GM23248 (cell line): ENCODE measurements around the gene BCL2A1. TPM values are rescaled to one million over a fixed set of nuclear protein-coding genes. Genes with fewer than 3 reads are reported as not detected.
A peak's percentile ranks its signal among the peaks of the same experiment; 100 is the strongest.
"Not testable (repeated sequence)": the region's sequence is repeated elsewhere in the genome, so short reads cannot be mapped to it uniquely, and the experiment has no call there.

Experiments used
- DNase-seq: peaks from one replicate; pipeline ENCODE4 v3.0.0-alpha.2; 2015
- H2AFZ ChIP-seq: fragments of 200-600 bp; sonication (generic); 2 replicates; pipeline ENCODE4 v1.6.1; 2016; ENCODE audit warnings: antibody characterized with exemption
- H3F3A ChIP-seq: fragments of 200-600 bp; sonication (generic); 2 replicates; pipeline ENCODE4 v1.6.1; 2016; ENCODE audit warnings: mild to moderate bottlenecking, antibody characterized with exemption, mixed run types; ENCODE audit not compliant: insufficient read depth
- H3K27ac ChIP-seq: fragments of 200-600 bp; sonication (generic); 2 replicates; pipeline ENCODE4 v1.5.1; 2016; ENCODE audit warnings: mild to moderate bottlenecking
- H3K27me3 ChIP-seq: fragments of 200-600 bp; sonication (generic); replicated peaks from 2 replicates; pipeline ENCODE4 v1.6.1; 2016; ENCODE audit warnings: mild to moderate bottlenecking; ENCODE audit not compliant: insufficient read depth
- H3K36me3 ChIP-seq: fragments of 200-600 bp; sonication (generic); 2 replicates; pipeline ENCODE4 v1.6.1; 2016; ENCODE audit warnings: low read depth, mild to moderate bottlenecking
- H3K4me1 ChIP-seq: fragments of 200-600 bp; sonication (generic); 2 replicates; pipeline ENCODE4 v1.6.1; 2016; ENCODE audit warnings: mild to moderate bottlenecking; ENCODE audit not compliant: insufficient read depth
- H3K4me2 ChIP-seq: fragments of 200-600 bp; sonication (generic); one replicate; pipeline ENCODE4 v1.6.1; 2016; ENCODE audit warnings: mild to moderate bottlenecking; ENCODE audit not compliant: unreplicated experiment
- H3K4me3 ChIP-seq: fragments of 200-600 bp; sonication (generic); 2 replicates; pipeline ENCODE4 v1.5.1; 2016; ENCODE audit warnings: mild to moderate bottlenecking
- H3K79me2 ChIP-seq: fragments of 200-600 bp; sonication (generic); 2 replicates; pipeline ENCODE4 v1.6.1; 2016; ENCODE audit warnings: mild to moderate bottlenecking; ENCODE audit not compliant: insufficient read depth
- H3K9ac ChIP-seq: fragments of 200-600 bp; sonication (generic); 2 replicates; pipeline ENCODE4 v1.6.1; 2016; ENCODE audit warnings: mild to moderate bottlenecking
- H3K9me2 ChIP-seq: fragments of 200-600 bp; sonication (generic); 2 replicates; pipeline ENCODE4 v1.6.1; 2016; ENCODE audit warnings: mixed run types, mild to moderate bottlenecking, moderate library complexity; ENCODE audit not compliant: insufficient read depth
- H3K9me3 ChIP-seq: fragments of 200-600 bp; sonication (generic); one replicate; pipeline ENCODE4 v1.6.1; 2017; ENCODE audit warnings: low read depth
- H4K20me1 ChIP-seq: fragments of 200-600 bp; sonication (generic); 2 replicates; pipeline ENCODE4 v1.6.0; 2016; ENCODE audit not compliant: insufficient read depth
- EZH2 ChIP-seq: fragments of 200-600 bp; sonication (generic); IDR thresholded peaks from 2 replicates; pipeline ENCODE4 v1.6.1; 2018; ENCODE audit warnings: antibody characterized with exemption, mild to moderate bottlenecking; ENCODE audit not compliant: insufficient read depth, poor library complexity, severe bottlenecking
- EZH2phosphoT487 ChIP-seq: fragments of 200-600 bp; sonication (generic); IDR thresholded peaks from 2 replicates; pipeline ENCODE4 v1.6.1; 2018; ENCODE audit warnings: antibody characterized with exemption, moderate library complexity, mild to moderate bottlenecking, low read depth; ENCODE audit not compliant: insufficient read depth
- WGBS, 2 experiments: methylation state at CpG; one replicate each; pipeline ENCODE4 v1.1.6; 2015 to 2017; ENCODE audit warnings: low lambda C conversion rate in 2 of 2, low coverage in 1 of 2; ENCODE audit errors: missing lambda C conversion rate in 2 of 2; 5-methylcytosine and 5-hydroxymethylcytosine counted together
- in situ Hi-C: fragments of 300-500 bp; cut with MboI; formaldehyde crosslinking; loops from 2 replicates; pipeline ENCODE4 v1.15.0; 2020
- polyA plus RNA-seq: library from polyadenylated mRNA; unstranded; fragments of >200 nt; fragmentation: Nextera tagmentation; extraction: Ambion mirVana; gene quantifications from 2 replicates; pipeline ENCODE4 v1.2.1, GENCODE V29; 2016
- total RNA-seq: library from RNA; depleted of rRNA; stranded (reverse); fragments of >200 nt; shearing (Covaris generic); gene quantifications from 2 replicates; pipeline ENCODE4 v1.2.3, GENCODE V29; 2014

The BCL2A1 gene
- total and polyA plus RNA-seq, 2 experiments from 2014 or later = 1.0 TPM; not detected in 1

GRCh38 chr15:79942741-79943481, 28.1 kb downstream of the BCL2A1 start:
- peak overlapping the region; percentile 31 for H3K4me2 ChIP-seq

GRCh38 chr15:79939399-79939798, 31.6 kb downstream of the BCL2A1 start:
- no peaks in the 10 kb centered on the region for H4K20me1 ChIP-seq
- no peak overlapping the region for H2AFZ ChIP-seq
- H3K4me2 ChIP-seq = no peak overlapping the region
- no peaks in the 10 kb centered on the region for H3K36me3 ChIP-seq
- no peak overlapping the region for H3K27ac ChIP-seq
- no peak overlapping the region for H3K9ac ChIP-seq
- H3F3A ChIP-seq = peaks cover 18% of the 10 kb centered on the region
- H3K9me3 ChIP-seq = no peaks in the 10 kb centered on the region
- H3K27me3 ChIP-seq = no peaks in the 10 kb centered on the region
- H3K4me3 ChIP-seq = no peak overlapping the region
- no peaks in the 10 kb centered on the region for H3K79me2 ChIP-seq
- no peaks in the 10 kb centered on the region for H3K9me2 ChIP-seq
- TF ChIP-seq EZH2 = no peak
- peaks cover 21% of the 10 kb centered on the region for H3K4me1 ChIP-seq
- WGBS, 2 experiments = 73 to 78% methylated on average over 4 of the region's 4 CpGs
- DNase-seq = no peak
- in situ Hi-C loops = no loop called here

More at GRCh38 chr15:79942741-79943481, 28.1 kb downstream of the BCL2A1 start:
- Histone ChIP-seq H3K4me3 (no peak overlapping the region), H3K27me3 (no peaks in the 10 kb centered on the region), H2AFZ (no peak overlapping the region; the same call in 1 of the 2 replicates), H3K4me1 (peaks cover 21% of the 10 kb centered on the region), H4K20me1 (no peaks in the 10 kb centered on the region), H3K9me3 (no peaks in the 10 kb centered on the region), H3K79me2 (no peaks in the 10 kb centered on the region), H3K9ac (no peak overlapping the region), H3K27ac (peak overlapping the region; percentile 29; the same call in 1 of the 2 replicates), H3F3A (peaks cover 18% of the 10 kb centered on the region), H3K36me3 (no peaks in the 10 kb centered on the region), H3K9me2 (no peaks in the 10 kb centered on the region)
- TF ChIP-seq EZH2 = no peak
- TF ChIP-seq EZH2phosphoT487 = no peak
- peak; percentile 35 for DNase-seq
- 67 to 68% methylated on average over 7 of the region's 7 CpGs for WGBS, 2 experiments
- in situ Hi-C loops = no loop called here

GRCh38 chr15:79938143-79938542, 32.9 kb downstream of the BCL2A1 start:
- Histone ChIP-seq H3F3A (peaks cover 15% of the 10 kb centered on the region), H4K20me1 (no peaks in the 10 kb centered on the region), H2AFZ (no peak overlapping the region), H3K9me2 (no peaks in the 10 kb centered on the region), H3K9me3 (no peaks in the 10 kb centered on the region), H3K4me2 (no peak overlapping the region), H3K9ac (no peak overlapping the region), H3K27me3 (no peaks in the 10 kb centered on the region), H3K4me1 (peaks cover 15% of the 10 kb centered on the region), H3K36me3 (no peaks in the 10 kb centered on the region), H3K4me3 (no peak overlapping the region), H3K27ac (no peak overlapping the region), H3K79me2 (no peaks in the 10 kb centered on the region)
- no peak for TF ChIP-seq EZH2
- no peak for TF ChIP-seq EZH2phosphoT487
- no peak for DNase-seq
- in situ Hi-C loops = no loop called here
- 33 to 35% methylated on average over 1 of the region's 1 CpG for WGBS, 2 experiments

- H3K9me3 ChIP-seq, in situ Hi-C loops: not testable (repeated sequence)
- 58% methylated on average over 7 of the region's 7 CpGs for WGBS, 2 experiments
These were observed 35.3 kb downstream of the BCL2A1 start for GRCh38 chr15:79935556-79936201.

More at GRCh38 chr15:79935556-79936201, 35.3 kb downstream of the BCL2A1 start:
- not testable (repeated sequence) for H4K20me1 ChIP-seq, H3K36me3 ChIP-seq, H3K27ac ChIP-seq, H2AFZ ChIP-seq, H3K9me2 ChIP-seq, DNase-seq, H3F3A ChIP-seq, H3K4me2 ChIP-seq, H3K9ac ChIP-seq, H3K79me2 ChIP-seq, H3K4me1 ChIP-seq, H3K27me3 ChIP-seq, H3K4me3 ChIP-seq
